GM12878 (cell line): ENCODE data around the gene GRIK5.

ENCODE experiments used
- CTCF ChIP-seq, 3 experiments: IDR thresholded peaks in 2 of 3; conservative IDR thresholded peaks in 1 of 3; 2 replicates each; pipeline ENCODE4 v1.5.1; 2011; ENCODE audit warnings: low read depth in 3 of 3, low read length in 3 of 3, mild to moderate bottlenecking in 3 of 3, control low read depth in 2 of 3, moderate library complexity in 2 of 3, inconsistent platforms in 1 of 3, mixed read lengths in 1 of 3; ENCODE audit not compliant: control insufficient read depth in 2 of 3, insufficient read depth in 1 of 3; ENCODE audit errors: extremely low read depth in 1 of 3
- PML ChIP-seq: IDR thresholded peaks from 2 replicates; pipeline ENCODE4 v1.6.1; 2012; ENCODE audit warnings: low read length, inconsistent platforms
- POLR2AphosphoS5 ChIP-seq: IDR thresholded peaks from 2 replicates; pipeline ENCODE4 v1.6.1; 2011; ENCODE audit warnings: mild to moderate bottlenecking, low read length, inconsistent platforms
- SMAD1 ChIP-seq: fragments of 450-650 bp; IDR thresholded peaks from 2 replicates; pipeline ENCODE4 v1.6.1; 2018; ENCODE audit warnings: mild to moderate bottlenecking, low read depth; ENCODE audit not compliant: partially characterized antibody
- SP1 ChIP-seq: IDR thresholded peaks from one replicate; pipeline ENCODE4 v1.6.1; 2011; ENCODE audit warnings: low read depth, low read length
- SPI1 ChIP-seq: IDR thresholded peaks from 2 replicates; pipeline ENCODE4 v1.6.1; 2011; ENCODE audit warnings: low read depth, mild to moderate bottlenecking, low read length, moderate library complexity, borderline replicate concordance; ENCODE audit not compliant: insufficient read depth
- USF2 ChIP-seq: IDR thresholded peaks from 2 replicates; pipeline ENCODE4 v1.6.1; 2011; ENCODE audit warnings: low read depth, low read length, improper control_type of control experiment, borderline replicate concordance

GRCh38 chr19:42054205-42054604 is 15.8 kb downstream of the GRIK5 start:
- TF ChIP-seq USF2, result no peak
- TF ChIP-seq SPI1, result no peak
- no peak for TF ChIP-seq SMAD1
- no peak for TF ChIP-seq CTCF (IDR thresholded peaks at IDR 0.05 in 2 of 3, conservative IDR thresholded peaks at IDR 0.05 in 1 of 3; ENCODE audit: control insufficient read depth in 2 of 3, extremely low read depth in 1 of 3, insufficient read depth in 1 of 3, low read depth in 3 of 3, low read length in 3 of 3)
- TF ChIP-seq SP1, result no peak
- no peak for TF ChIP-seq PML
- TF ChIP-seq POLR2AphosphoS5, result no peak
